Fibroblast of skin of left quadriceps (primary cell): ENCODE measurements around the gene SLC24A3.

Source experiments
- DNase-seq, 2 experiments: peaks; one replicate each; pipeline ENCODE4 v3.0.0-alpha.2; 2013; ENCODE audit warnings: low read depth in 2 of 2

Gene SLC24A3

DNA sequence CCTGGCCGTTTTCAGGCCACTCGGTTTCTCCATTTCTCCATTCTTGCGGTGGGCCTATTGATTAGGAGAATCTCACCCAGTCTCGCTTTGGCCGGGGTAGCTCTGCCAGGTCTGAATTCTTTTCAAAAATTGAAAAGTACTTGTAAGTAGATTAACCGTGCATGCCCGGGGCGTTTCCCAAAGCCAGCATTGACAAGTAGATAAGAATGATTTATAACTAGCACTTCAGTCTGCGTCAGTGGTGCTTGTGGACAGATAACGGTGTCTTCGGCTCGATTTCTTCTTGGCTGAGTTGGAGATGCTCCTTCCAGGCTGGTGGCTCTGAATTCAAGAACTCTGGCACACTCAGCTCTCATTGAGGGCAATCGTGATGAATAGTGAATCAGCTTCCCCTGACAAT, 29.0 kb downstream of the SLC24A3 start:
- DNase-seq: no peak

DNA sequence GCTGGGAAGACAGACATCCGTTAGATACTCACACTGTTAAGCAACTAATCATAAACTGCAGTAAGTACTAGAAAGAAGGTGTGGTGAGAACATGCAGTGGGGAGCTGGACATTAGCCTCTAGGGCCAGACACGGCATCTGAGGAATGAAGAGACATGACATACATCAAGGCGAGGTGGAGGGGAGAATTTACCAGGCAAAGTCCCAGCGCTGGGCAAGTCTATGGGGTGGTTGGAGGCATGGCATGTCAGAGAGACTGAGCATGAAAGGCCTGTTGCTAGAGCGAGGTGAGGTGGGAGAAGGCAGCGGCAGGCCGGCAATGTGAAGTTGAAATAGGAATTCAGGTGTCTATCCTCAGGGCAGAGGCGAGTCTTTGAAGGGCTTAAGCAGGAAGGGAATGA, 31.8 kb downstream of the SLC24A3 start:
- DNase-seq: no peak

DNA sequence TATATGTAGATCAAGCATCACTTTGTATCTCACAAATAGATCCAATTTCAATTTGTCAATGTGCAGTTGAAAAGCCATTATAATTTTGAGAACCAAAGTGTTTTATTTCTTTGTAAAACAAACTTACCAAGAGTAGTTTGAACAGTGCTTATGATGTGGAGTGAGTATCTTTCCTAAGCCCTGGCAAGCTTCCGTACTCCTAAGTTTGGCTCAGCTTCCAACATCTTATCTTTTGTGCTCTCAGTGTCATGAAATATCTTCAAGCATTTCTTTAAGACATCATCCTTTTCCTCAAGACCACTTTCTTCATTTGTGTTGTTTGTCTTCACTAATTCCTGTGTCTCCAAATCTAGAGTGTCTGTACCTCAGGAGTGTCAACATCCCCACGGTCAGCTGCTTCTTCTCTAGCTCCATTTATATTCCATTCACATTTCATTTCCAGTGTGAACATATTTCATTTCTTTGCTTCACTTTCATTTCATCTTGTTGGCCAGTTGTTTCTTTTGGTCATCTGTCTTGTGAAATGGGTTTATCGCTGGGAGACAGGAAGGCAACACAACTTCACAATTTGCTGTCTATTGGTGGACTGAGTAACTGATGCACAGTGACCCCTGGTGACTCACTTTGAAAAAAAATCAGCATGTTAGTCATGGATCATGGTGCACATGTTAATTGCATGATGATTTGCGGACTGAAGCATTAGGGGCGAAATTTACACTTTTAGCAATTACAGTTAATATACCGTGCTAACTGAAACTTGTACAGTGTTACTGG, 36.9 kb downstream of the SLC24A3 start:
- no peak for DNase-seq

- no peak for DNase-seq
Observed at GRCh38 chr20:19250346-19250745, 37.9 kb downstream of the SLC24A3 start.

DNA sequence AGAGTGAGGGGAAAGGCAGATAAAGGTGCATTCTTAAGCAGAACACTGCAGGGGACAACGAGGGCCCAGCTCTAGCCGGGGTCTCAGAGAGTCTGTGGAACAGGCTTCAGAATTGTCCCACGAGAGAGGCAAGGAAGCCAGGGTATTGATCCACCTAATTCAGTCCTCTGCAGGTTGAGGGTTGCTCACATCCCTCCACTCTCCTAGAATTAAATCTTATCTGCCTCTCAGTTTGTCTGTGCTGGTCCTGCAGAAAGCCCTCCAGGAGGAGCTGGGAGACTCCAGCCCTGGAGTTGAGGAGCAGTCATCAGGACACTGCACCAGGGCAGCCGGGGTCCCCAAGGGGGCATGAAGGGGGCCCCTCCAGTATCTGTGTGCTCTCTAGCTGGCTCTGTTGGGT, 39.1 kb downstream of the SLC24A3 start:
- DNase-seq: no peak

- no peak for DNase-seq
Observed at GRCh38 chr20:19251958-19252357, 39.5 kb downstream of the SLC24A3 start.

DNA sequence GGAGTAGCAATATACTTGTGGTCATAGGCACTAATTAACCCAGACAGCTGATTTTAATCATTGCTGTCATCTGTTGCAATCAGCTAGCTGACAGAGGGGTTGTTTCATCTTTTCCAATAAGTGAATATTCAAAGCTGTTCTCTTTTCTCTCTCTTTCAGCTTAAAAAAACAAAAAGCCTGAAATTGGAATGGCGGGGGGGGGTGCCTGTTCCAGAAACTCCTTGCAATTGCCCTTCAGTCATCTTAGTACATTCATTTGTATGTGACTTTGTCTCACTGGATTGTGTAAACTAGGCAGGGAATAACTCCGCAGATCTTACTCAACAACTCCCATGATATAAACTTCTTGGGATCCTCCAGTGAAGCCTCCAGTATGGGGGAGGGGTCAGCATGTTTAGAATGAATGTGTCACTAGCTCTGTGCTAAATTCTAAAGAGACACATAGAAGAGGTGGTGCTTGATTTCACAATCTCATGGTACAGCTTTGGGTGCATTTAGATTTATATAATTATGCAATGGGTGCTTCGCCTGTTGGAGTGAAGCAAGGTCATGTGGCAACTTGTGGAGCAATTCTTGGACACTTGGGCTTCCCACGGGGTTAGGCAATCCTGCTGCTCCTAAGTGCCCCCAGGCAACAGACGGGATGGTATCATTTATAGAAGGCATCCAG, 40.1 kb downstream of the SLC24A3 start:
- peak; percentile 56 to 63 for DNase-seq

- no peak for DNase-seq
Observed at GRCh38 chr20:19253316-19253715, 40.9 kb downstream of the SLC24A3 start.

- peak; percentile 73 to 76 for DNase-seq
Observed at GRCh38 chr20:19253916-19254820, 41.7 kb downstream of the SLC24A3 start.

GRCh38 chr20:19254956-19255355, 42.5 kb downstream of the SLC24A3 start:
- DNase-seq: no peak

DNA sequence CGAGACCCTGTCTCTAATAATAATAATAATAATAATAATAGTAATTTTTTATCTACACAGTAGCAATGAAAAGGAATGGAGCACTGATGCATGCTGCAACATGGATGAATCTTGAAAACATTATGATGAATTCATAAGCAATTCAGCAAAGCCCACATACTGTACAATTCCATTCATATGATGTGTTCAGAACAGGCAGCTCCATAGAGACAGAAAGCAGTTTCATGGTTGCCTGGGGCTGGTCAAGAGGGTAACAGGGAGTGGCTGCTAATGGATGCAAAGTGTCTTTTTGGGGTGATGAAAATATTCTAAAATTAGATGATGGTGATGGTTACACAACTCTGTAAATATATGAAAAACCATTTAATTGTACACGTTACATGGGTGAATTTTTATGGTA, 43.6 kb downstream of the SLC24A3 start:
- no peak for DNase-seq

DNA sequence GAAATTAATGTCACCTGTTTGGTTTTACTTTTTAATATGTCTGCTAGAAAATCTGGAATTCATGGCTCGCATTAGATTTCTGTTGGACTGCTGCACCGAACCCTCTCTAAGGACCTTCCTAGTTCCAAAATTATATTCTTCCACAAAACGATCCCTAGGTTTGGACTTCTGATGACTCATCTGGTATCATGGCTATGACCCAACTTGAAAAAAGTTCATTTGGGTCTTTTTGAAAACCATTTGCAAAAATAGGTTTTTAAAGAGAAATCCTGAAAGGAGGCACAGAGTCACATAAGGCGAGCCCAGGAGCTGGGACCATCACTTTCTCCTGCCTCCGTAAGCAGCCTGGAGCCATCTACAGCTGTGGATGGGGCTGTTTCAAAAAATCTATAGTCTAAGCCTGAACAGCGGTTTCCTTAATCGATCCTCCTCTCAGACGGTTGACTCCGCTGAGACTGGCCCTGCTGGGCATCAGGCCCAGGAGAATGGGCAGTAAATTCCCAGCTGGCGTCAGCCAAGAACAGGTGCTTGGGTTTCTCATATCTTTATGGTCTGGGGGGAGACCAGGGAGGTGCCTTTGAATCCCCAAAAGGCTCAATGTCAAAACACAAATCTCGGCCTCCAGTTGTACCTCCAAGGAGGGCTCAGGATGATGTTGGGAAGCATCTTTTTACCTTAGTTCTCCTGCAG, 44.6 kb downstream of the SLC24A3 start:
- DNase-seq: no peak

GRCh38 chr20:19257865-19258264, 45.4 kb downstream of the SLC24A3 start:
- no peak for DNase-seq

- DNase-seq: no peak
Observed at GRCh38 chr20:19259141-19259591, 46.7 kb downstream of the SLC24A3 start.

GRCh38 chr20:19260412-19261090, 48.1 kb downstream of the SLC24A3 start:
- DNase-seq: no peak

DNA sequence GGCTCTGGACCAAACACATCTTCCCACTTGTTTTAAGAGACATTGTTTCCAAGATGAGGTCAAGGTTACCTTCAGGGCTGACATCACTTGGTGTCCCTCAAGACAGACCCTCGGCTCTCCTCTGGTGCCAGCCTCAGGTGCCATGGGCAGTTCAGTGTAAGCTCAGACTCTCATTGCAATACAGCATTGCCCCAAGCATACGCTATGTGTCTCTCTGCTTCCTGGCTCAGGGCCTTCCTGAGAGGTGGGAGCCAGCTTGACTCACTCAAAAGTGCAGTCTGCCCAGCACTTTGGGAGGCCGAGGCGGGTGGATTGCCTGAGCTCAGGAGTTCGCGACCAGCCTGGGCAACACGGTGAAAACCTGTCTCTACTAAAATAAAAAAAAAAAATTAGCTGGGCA, 51.7 kb downstream of the SLC24A3 start:
- no peak for DNase-seq

- DNase-seq: no peak
Observed at GRCh38 chr20:19265646-19266374, 53.4 kb downstream of the SLC24A3 start.

DNA sequence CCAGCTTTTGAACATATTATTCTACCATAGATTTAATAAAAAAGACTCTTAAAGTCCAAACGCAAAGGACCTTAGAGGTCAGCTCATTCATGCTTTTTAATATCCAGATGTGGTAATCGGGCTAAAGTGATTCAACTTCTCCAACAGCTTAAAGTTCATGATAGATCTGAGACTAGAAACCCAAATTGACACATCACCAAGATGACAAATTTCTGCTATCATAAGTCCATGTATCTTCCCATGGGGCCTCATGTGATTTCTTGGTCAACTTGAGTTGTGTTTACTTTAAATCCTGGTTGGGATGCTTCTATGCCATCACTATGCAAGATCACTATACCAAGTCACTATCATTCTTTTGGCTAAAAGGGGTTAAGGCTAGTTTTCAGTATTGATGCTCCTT, 56.0 kb downstream of the SLC24A3 start:
- no peak for DNase-seq

GRCh38 chr20:19269737-19270340, 57.4 kb downstream of the SLC24A3 start:
- DNase-seq: peak; percentile 42 to 52
